HG02678 (cell line): Measurements from ENCODE around the gene GRIK5.
"Not testable (repeated sequence)": the region's sequence is repeated elsewhere in the genome, so short reads cannot be mapped to it uniquely, and the experiment has no call there.

ENCODE experiments used
- ATAC-seq: cut with Tn5 transposase; IDR thresholded peaks from one replicate; pipeline ENCODE4 v1.9.1; 2021; ENCODE audit warnings: mild to moderate bottlenecking, moderate library complexity; ENCODE audit not compliant: unreplicated experiment

Gene GRIK5

DNA sequence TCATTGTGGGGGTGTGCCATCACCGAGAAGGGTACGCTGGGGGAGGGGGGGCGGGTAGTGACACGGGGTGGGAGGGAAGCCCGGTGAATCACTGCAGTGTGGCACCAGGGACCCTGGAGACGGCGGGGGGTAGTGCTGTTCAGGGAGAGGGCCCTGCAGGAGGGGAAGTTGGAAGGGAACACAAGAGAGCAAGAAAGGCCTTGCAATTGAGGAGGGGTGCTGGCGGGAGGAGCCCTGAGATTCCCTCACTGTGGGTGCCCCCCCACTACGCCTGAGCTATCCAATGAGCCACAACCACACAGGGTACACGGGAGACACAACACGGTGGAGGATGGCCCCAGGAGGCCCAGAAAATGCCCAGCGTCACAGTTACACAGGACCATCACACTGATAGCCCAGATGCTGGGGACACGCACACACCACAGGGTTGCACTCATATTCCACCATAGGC, 75.5 kb downstream of the GRIK5 start:
- ATAC-seq: no peak

DNA sequence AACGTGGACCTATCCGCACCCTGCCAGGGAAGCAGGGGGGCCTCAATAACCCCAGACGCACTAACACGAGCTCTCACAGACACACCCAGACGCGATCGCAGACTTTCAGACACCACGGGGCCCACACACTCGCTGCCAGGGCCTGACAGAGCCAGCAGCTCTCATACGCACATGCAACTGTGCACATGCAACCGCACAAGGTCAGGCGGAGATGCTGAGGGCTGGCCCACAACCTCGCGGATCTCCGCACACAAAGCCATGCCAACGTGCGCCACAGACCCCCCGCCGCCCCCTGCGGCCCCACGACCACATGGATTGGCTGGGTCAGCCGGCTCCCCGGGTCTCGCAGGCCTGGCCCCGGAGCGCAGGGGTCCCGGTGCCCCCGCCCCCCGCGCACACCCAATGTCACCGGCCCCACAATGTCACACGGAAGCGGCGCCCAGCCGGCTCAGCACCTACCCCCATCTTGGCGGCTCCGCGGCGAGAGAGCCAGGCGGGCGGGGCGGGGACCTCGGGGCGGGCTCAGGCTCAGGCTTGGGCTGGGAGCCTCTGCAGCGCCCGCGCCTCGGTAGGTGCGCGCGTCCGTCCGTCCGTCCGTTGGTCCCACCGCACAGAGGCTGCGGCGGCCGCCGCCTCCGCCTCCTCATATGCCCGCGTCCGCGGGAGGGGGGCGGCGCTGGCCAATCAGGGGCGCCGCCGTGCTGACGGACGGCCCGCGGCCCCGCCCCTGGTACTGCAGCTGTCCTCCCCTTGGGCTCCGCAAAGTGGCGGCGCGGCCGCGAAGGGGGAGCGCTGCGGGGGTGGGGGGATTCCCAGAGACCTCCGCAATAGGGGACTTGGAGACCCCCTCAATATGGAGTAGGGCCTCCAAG, 76.2 kb downstream of the GRIK5 start, which contains the start of gene ATP1A3:
Gene ATP1A3 (minus strand): TSS at position 619 of the 872 bp plus-strand sequence. CDS start 154 bp downstream, at position 465.
- ATAC-seq: no peak

DNA sequence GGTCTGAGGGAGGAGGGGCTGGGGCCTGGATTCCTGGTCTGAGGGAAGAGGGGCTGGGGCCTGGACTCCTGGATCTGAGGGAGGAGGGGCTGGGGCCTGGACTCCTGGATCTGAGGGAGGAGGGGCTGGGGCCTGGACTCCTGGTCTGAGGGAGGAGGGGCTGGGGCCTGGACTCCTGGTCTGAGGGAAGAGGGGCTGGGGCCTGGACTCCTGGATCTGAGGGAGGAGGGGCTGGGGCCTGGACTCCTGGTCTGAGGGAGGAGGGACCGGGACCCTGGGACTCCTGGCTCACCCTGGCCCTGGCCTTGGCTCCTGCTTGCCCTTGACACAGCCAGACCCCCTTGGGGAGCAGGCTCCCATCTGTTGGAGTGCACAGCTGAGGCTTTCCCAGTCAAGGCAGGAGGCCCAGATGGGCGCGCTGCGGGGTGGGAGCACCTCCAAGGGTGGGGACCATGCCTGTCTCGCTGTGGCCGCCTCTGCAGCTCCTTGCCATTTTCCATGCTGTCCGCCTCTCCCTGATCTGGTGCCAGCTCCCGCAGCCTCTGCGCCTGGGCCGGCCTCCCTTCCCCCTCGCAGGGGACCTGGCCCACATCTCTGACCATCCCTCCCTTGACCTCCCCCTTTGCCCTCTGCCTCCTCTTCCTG, 78.0 kb downstream of the GRIK5 start:
- ATAC-seq: not testable (repeated sequence)

DNA sequence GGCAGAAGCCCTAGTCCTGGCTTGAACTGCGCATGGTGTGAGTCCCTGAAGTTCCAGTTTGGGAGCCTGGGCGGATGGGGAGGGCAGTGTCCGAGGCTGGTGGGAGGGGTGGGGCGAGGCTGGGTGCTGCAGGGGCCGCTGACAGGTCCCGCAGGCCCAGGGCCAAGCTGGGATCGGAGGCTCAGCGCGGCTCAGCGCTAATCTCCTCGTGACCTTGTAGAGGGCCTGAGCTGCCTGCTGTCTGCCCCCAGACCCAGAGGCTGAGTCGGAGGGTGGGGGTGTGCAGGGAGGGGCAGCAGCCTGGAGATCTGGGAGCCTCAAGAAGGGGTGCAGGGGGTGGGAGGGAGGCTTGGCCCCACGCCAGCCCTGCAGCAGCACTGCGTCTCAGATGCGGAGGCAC, 79.0 kb downstream of the GRIK5 start:
- ATAC-seq: no peak

DNA sequence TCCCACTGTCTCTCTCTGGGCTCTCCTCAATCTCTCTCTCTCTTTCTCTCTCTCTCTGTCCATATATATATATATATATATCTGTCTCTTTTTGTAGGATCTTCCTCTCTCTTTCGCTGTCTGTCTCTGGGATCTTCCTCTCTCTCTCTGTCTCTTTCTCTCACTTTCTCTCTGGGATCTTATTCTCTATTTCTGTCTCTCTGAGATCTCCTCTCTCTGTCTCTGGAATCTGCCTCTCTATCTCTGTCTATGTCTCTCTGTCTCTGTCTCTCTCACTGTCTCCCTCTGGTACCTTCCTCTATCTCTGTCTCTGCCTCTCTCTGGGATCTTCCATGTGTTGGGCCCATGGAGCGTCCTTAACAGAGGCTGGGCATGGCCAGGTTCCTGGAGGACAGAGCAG, 79.4 kb downstream of the GRIK5 start:
- no peak for ATAC-seq

DNA sequence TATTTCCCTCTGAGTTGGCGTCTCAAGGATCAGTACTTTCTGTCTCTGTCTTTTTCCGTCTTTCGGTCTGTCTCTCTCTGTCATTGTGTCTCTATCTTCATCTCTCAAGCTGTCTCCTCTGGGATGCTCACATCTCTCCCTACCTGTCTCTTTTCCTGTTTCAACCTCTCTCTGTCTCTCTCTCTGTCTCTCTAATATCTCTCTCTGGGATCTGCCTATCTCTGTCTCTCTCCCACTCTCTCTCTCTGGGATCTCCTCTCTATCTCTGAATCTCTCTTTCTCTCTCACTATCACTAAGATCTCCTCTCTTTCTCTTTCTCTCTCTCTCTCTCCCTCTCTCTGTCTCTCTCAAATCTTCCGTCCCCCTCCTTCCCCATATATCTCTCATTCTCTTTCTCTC, 80.0 kb downstream of the GRIK5 start:
- ATAC-seq: no peak

DNA sequence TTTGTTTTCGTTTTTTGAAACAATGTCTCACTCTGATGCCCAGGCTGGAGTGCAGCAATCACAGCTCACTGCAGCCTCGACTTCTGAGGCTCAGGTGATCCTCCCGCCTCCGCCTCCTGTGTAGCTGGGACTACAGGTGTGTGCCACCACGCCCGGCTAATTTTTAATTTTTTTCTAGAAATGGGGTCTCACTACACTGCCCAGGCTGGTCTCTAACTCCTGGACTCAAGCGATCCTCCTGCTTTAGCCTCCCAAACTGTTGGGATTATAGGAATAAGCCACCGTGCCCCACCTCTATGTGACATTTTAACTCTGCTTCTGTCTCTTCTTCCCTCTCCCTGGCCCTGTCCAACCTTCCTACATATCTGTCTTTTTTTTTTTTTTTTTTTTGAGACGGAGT, 81.1 kb downstream of the GRIK5 start:
- no peak for ATAC-seq

DNA sequence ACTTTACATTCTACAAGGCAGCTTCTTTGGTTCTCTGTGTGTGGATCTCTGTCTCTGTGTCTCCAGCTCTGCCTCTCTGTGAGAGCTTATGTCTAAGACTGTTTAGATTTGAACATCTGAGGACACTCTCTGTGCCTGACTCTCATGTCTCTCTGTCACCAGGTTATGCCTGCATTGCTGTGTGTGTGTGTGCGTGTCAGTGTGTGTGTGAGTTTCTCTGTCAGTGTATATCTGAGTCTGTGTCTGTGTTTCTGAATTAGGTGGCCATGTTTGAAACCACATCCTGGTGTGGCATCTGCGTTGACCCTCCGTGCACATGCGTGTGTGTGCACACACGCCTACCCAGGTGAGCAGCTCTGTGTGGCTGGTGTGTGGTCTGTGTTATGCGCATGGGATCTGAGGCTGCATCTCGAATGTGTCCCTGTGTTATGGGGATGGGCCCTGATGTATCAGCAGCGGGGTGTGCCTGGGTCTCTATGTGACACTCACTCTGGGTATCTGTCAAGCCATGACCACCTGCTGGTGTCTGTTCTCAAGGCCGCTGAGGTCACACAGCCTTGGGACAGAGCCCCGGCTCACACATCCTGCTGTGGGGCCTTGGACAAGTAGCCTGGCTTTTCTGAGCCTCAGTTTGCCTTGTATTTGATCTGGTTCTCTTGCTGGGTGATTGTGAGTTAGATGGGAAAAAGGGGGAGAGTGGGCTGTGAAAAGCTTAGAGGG, 82.7 kb downstream of the GRIK5 start:
- no peak for ATAC-seq

DNA sequence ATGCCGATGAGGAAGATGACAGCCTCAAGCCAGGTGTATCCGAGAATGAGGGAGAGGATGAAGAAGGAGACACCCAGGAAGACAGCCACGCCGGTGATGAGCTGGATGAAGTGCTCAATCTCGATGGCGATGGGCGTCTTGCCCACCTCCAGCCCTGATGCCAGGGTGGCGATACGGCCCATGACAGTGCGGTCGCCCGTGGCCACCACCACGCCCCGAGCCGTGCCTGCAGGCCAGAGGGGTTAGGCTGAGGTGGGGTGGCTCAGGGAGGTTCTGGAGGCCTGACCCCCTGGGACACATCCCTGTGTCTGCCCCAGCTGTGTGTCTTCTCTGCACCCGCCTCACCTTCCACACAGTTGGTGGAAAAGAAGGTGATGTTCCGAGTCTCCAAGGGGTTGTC, 85.0 kb downstream of the GRIK5 start:
- no peak for ATAC-seq

DNA sequence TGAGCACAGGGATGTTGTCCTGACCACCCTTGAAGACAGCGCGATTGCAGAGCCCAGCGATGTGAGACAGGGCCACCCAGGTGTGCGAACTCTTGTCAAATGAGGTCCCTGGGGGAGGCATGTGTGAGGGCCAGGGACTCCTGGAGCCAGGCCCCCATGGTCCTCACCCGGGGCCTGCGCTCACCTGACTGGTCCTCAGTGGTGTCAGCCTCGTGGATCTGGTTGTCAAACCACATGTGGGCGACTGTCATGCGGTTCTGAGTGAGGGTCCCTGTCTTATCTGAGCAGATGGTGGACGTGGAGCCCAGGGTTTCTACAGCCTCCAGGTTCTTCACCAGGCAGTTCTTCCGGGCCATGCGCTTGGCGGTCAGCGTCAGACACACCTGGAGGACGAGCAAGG, 88.3 kb downstream of the GRIK5 start:
- no peak for ATAC-seq

DNA sequence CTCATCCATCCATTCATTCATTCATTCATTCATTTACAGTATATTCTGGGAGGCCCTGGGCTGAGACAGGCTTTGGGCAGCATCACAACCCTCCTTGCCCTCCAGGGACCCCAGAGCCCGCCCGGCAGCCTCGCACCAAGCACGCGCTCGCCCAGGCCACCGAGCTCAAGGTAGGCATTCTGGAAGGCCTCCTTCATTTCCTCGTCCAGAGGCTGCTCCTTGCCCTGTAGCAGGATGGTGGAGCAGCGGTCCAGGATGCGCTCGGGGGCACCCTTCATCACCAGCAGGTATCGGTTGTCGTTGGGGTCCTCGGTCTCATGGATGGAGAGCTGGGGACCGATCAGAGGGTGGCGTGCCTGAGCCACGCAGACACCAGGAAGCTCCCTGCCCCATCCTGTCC, 91.5 kb downstream of the GRIK5 start:
- ATAC-seq: no peak

DNA sequence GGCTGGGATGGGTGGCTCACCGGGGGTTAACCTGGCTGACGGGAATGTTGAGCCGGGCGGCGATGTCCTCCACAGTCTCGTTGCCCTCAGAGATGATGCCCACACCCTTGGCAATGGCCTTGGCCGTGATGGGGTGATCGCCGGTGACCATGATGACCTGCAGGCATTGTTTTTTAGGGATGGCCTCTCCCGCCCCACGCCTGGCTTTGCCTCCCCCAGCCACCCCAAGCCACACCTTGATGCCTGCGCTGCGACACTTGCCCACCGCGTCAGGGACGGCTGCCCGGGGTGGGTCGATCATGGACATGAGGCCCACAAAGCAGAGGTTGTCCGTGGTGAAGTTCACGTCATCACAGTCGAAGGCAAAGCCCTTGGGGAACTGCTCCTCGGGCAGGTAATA, 92.1 kb downstream of the GRIK5 start:
- ATAC-seq: no peak

DNA sequence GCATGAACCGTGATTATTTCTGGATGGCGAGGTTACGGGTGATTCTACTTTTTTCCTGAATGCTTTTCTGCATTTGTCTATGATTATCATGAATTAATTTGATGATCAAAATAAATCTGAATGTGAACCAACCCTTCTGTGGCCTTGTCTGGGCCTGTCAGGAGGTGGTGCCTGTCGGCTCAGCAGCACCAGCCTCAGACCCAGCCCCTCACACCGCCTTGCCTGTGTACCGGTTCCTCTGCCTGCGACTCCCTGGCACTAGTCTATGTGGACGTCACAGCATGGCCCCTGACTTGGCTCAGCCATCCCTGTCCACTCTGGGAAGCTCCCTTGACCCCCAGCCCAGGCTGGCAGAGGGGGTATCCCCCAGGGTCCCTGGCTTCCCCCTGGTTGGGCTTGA, 95.4 kb downstream of the GRIK5 start:
- no peak for ATAC-seq

DNA sequence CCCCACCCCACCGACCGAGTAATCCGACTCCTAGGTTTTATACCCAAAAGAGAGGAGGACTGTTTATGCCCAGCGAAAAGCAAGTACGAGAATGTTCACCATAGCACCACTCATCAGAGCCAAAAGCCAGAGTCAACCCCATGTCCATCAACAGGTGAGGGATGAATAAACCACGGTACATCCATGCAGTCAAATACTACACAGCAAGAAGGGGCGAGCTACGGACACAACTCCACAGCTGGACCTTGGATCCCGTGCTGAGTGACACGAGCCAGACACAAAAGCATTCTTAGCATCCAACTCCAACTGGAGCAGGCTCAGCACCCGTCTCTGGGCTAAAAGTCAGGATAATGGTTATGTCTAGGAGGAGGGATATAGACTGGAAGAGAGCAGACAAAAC, 98.6 kb downstream of the GRIK5 start:
- no peak for ATAC-seq

DNA sequence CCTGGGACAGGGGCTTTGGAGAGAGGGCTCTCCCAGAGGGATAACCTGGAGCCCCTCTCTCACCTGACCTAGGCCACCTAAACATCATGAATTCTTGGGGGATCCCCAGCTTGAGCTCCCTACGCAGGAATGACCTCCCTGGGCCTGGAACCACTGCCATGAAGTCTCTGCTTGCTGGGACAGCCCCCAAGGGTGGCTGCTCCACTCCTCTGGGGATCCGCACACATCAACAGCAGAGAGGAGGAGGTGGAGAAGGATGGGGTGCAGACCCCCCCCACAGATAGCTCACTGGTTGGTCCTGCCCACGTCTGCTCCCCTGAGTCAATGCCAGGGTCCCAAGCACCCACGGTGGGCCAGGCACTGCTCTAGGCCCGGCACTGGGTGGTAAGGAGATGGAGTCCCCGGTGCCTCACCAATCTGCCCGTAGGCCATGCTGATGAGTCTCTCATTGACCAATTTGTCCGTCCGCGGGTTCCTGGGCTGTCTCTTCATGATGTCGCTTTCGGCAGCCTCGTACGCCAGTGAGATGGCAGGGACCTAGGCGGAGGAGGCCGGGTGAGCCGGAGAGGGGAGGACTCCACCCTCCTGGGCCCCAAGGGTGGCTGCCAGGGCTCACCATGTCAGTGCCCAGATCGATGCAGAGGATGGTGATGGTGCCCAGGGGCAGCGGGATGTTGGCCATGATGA, 100.1 kb downstream of the GRIK5 start:
- ATAC-seq: no peak

DNA sequence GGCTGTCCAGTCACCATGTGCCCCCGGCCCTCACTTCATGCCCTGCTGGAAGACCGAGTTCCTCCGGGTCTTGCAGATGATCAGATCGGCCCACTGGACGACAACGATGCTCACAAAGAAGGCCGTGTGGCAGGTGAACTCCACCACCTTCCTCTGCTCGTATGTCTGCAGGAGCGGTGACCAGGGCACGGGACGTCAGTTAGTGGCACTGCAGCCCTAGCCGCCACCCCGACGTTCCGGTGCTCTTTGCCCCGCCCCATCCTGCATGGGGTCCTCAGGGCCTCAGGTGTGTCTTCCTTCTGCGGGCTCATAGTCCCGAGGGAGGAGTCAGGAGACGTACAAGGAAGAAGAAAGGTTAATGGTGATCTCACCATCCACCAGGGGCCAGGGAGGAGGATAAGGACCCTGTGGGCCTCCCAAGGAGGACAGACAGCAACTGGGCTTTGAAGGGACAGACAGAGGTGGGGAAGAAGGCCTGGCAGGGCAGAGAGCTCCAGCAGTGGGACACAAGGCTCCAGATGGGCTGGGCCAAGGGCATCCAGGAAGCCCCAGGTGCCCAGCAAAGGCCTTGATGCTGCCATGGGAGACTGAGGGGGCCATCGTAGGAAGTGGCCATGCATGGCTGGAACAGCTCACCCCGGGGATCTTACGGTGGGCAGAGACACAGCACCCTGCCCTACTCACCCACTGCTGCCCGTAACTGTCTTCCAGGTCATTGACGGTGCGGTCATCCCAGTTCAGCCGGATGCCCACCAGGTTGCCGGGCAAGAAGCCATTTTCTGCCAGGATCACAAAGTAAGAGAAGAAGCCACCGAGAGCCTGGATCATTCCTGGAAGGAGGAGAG, 101.0 kb downstream of the GRIK5 start:
- no peak for ATAC-seq

DNA sequence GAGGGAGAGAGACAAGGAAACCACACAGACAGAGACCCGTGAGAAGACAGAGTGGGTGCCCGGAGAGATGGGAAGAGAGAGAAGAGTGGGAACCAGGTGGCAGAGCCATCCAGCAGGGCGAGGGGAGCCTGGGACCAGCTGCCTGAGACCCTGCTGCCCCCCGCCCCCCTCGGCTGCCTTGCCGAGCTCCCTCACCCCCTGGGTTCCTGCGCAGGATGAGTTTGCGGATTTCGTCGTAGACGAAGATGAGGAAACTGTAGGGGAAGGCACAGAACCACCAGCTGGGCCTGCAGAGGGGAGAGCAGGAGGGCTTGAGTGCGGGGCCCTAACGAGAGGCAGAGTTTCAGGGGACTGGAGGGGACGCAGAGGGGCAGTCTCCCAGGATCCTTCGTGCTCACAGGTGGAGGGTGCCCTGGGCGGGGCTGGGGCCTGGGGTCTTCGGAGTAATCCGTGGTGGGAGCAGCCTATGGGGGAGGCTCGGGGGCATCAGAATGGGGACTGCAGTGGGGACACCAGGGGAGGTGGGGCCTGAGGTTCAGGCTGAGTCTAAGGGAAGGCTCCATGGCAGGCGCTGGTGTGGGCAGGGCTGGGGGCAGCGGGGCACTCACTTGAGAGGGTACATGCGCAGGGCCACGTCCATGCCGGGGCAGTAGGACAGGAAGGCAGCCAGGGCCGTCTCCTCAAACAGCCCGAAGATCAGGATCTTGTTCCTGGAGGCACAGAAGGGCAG, 102.8 kb downstream of the GRIK5 start:
- ATAC-seq: no peak

DNA sequence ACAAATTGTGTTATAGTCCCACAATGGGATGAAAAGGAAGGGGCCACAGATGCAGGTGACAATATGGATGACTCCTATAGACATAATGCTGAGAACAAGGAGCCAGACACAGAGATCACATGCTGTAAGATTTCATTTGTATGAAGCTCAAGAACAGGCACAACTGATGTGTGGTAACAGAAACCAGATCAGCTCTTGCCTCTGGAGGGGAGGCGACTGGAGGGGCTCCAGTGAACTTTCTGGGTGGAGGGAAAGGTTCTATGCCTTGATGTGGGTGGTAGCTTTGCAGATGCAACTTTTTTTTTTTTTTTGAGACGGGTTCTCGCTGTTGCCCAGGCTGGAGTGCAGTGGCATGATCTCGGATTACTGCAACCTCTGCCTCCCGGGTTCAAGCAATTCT, 104.9 kb downstream of the GRIK5 start:
- ATAC-seq: no peak

DNA sequence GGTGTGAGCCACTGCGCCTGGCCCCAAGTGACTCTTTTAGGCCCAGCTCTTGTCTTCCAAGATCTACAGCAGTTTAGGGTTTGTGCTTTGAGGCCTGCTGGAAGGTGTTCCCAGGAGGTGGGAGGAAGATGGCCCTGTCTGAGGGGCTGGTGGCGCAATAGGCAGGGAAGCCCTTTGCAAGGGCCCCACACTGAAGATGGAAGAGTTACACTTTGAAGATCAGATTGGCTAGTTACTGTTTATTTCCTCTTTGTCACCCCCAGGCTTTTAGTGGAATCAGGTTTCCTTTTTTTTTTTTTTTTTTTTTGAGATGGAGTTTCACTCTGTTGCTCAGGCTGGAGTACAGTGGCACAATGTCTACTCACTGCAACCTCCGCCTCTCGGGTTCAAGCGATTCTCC, 109.0 kb downstream of the GRIK5 start:
- no peak for ATAC-seq
